Measurements from ENCODE around the gene CXCR1. TPM values are rescaled to one million over a fixed set of nuclear protein-coding genes. Genes with fewer than 3 reads are reported as not detected.

CXCR1 gene
- total RNA-seq, 1 experiment from 2014 or later: not detected

GRCh38 chr2:218130377-218130776 lies 36.4 kb downstream of the CXCR1 start:
- Mint-ChIP-seq H3K36me3 (ENCODE audit: insufficient read depth in 1 of 3, low read depth in 3 of 3) (no peaks in the 10 kb centered on the region), H3K4me1 (peaks cover 18% of the 10 kb centered on the region in 2 experiments), H3K4me3 (no peak overlapping the region), H3K9me3 (no peaks in the 10 kb centered on the region; a peak in 1 of 5 replicates), H3K27me3 (ENCODE audit: low read depth) (peaks cover 7% of the 10 kb centered on the region), H3K27ac (peak overlapping the region in 1 of 3 experiments; percentile 32; a peak in 2 of 7 replicates)
- Histone ChIP-seq H3K56ac (ENCODE audit: insufficient read length, low read depth, low read length) (no peak overlapping the region), H4K20me1 (ENCODE audit: control insufficient read depth, insufficient read depth, insufficient read length) (no peaks in the 10 kb centered on the region), H3K27me3 (ENCODE audit: insufficient read depth, low read length) (no peaks in the 10 kb centered on the region), H3K14ac (ENCODE audit: insufficient read depth, low read length) (no peak overlapping the region), H2BK120ac (ENCODE audit: low read depth, low read length, poor library complexity, severe bottlenecking) (no peak overlapping the region), H2AK5ac (ENCODE audit: insufficient read length, low read length) (no peak overlapping the region), H3K23me2 (ENCODE audit: insufficient read length, low read depth, low read length, poor library complexity, severe bottlenecking) (no peaks in the 10 kb centered on the region), H4K91ac (ENCODE audit: insufficient read length, low read depth, low read length) (no peak overlapping the region), H3K9ac (ENCODE audit: extremely low read depth, insufficient read length, low read length) (no peak overlapping the region), H2BK20ac (ENCODE audit: low read depth, low read length, poor library complexity, severe bottlenecking) (no peak overlapping the region), H3K79me2 (ENCODE audit: insufficient read depth, low read length) (no peaks in the 10 kb centered on the region), H3K18ac (ENCODE audit: insufficient read length, low read depth, low read length) (no peak overlapping the region), H2AFZ (ENCODE audit: low read length) (no peak overlapping the region), H3K9me3 (ENCODE audit: control insufficient read depth, low read depth, low read length) (no peaks in the 10 kb centered on the region), H3K23ac (ENCODE audit: insufficient read length, low read depth, low read length) (no peak overlapping the region), H2BK5ac (ENCODE audit: insufficient read length, low read length) (no peak overlapping the region), H2BK12ac (ENCODE audit: insufficient read length, low read depth, low read length) (no peak overlapping the region), H4K8ac (replicated peaks; ENCODE audit: insufficient read length, low read depth, low read length) (no peak overlapping the region), H3K79me1 (ENCODE audit: insufficient read depth, low read depth, low read length, poor library complexity, severe bottlenecking) (no peaks in the 10 kb centered on the region), H3K4me2 (ENCODE audit: insufficient read depth, insufficient read length, low read length) (no peak overlapping the region), H3K27ac (ENCODE audit: insufficient read length, low read depth, low read length) (no peak overlapping the region), H3T11ph (ENCODE audit: low read length) (no peak overlapping the region), H2BK15ac (ENCODE audit: low read depth, low read length) (no peak overlapping the region), H3K4ac (ENCODE audit: low read depth, low read length) (no peak overlapping the region), H3K4me1 (ENCODE audit: insufficient read depth, low read length) (peaks cover 3% of the 10 kb centered on the region), H4K5ac (ENCODE audit: insufficient read length, low read depth, low read length) (no peak overlapping the region)
- WGBS (ENCODE audit: extremely low coverage, insufficient read length, low lambda C conversion rate): no CpG with 5 or more reads among the region's 2 CpGs
- no peak for TF ChIP-seq CTCF (conservative IDR thresholded peaks at IDR 0.05)
- no peak for DNase-seq

Data from H9 (cell line).